Glutamatergic neuron (in vitro differentiated cells): ENCODE data around the gene ALX3. TPM values are rescaled to one million over a fixed set of nuclear protein-coding genes. Genes with fewer than 3 reads are reported as not detected.
"Not testable (repeated sequence)": the region's sequence is repeated elsewhere in the genome, so short reads cannot be mapped to it uniquely, and the experiment has no call there.

Experiments
- DNase-seq: peaks from one replicate; pipeline ENCODE4 v3.0.0; 2022
- H3K27ac Mint-ChIP-seq: one replicate; pipeline ENCODE4 v1.8.0; 2020; ENCODE audit warnings: mild to moderate bottlenecking, mixed read lengths, inconsistent platforms; ENCODE audit not compliant: unreplicated experiment
- H3K27me3 Mint-ChIP-seq: one replicate; pipeline ENCODE4 v1.8.0; 2020; ENCODE audit warnings: mild to moderate bottlenecking, moderate library complexity, mixed read lengths, inconsistent platforms; ENCODE audit not compliant: unreplicated experiment
- H3K36me3 Mint-ChIP-seq: one replicate; pipeline ENCODE4 v1.8.0; 2020; ENCODE audit warnings: mild to moderate bottlenecking, mixed read lengths, inconsistent platforms; ENCODE audit not compliant: unreplicated experiment
- H3K4me1 Mint-ChIP-seq: one replicate; pipeline ENCODE4 v1.8.0; 2020; ENCODE audit warnings: mild to moderate bottlenecking, low read depth, mixed read lengths, inconsistent platforms; ENCODE audit not compliant: unreplicated experiment
- H3K4me3 Mint-ChIP-seq: one replicate; pipeline ENCODE4 v1.8.0; 2020; ENCODE audit warnings: mild to moderate bottlenecking, mixed read lengths, inconsistent platforms; ENCODE audit not compliant: unreplicated experiment
- H3K9me3 Mint-ChIP-seq: one replicate; pipeline ENCODE4 v1.8.0; 2020; ENCODE audit warnings: mild to moderate bottlenecking, moderate library complexity, mixed read lengths, inconsistent platforms; ENCODE audit not compliant: unreplicated experiment
- total RNA-seq: library from RNA; stranded (reverse); fragmentation: NEBNext Ultra II Directional; extraction: Animal tissue kit (Norgen Biotek cat#: 25700); gene quantifications from one replicate; pipeline ENCODE4 v1.2.1, GENCODE V29; 2021; ENCODE audit not compliant: unreplicated experiment
- TF ChIP-seq, protein P1 (sequence below): fragments of 200-600 bp; sonication (generic); IDR thresholded peaks from one replicate; pipeline ENCODE4 v1.5.0; 2021; ENCODE audit not compliant: partially characterized antibody, unreplicated experiment

The ALX3 gene
- total RNA-seq, 1 donor from 2014 or later, result not detected

DNA sequence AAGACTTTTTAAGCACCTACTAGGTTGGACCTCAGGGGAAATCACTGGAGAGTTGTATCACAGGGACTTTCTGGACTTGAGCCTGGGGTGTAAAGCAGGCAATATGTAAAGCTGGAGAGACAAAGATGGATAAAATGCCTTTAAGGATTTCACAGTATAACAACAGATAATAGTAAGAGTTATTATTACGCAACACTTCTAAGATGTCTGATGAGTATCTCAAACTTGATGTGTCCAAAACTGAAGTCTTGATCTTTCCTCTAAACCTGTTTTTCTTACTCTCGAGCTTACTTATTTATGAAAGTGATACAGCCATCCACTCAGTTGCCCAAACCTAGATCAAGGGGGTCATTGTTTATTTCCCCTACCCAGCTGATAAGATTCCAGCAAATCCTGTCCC, 38.1 kb downstream of the ALX3 start:
- no peak overlapping the region for H3K4me3 Mint-ChIP-seq
- no peak overlapping the region for H3K27ac Mint-ChIP-seq
- TF ChIP-seq, protein P1, sequence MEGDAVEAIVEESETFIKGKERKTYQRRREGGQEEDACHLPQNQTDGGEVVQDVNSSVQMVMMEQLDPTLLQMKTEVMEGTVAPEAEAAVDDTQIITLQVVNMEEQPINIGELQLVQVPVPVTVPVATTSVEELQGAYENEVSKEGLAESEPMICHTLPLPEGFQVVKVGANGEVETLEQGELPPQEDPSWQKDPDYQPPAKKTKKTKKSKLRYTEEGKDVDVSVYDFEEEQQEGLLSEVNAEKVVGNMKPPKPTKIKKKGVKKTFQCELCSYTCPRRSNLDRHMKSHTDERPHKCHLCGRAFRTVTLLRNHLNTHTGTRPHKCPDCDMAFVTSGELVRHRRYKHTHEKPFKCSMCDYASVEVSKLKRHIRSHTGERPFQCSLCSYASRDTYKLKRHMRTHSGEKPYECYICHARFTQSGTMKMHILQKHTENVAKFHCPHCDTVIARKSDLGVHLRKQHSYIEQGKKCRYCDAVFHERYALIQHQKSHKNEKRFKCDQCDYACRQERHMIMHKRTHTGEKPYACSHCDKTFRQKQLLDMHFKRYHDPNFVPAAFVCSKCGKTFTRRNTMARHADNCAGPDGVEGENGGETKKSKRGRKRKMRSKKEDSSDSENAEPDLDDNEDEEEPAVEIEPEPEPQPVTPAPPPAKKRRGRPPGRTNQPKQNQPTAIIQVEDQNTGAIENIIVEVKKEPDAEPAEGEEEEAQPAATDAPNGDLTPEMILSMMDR, result no peak
- H3K27me3 Mint-ChIP-seq, result no peaks in the 10 kb centered on the region
- H3K4me1 Mint-ChIP-seq, result peaks cover 12% of the 10 kb centered on the region
- DNase-seq, result no peak
- peaks cover 3% of the 10 kb centered on the region for H3K9me3 Mint-ChIP-seq
- no peaks in the 10 kb centered on the region for H3K36me3 Mint-ChIP-seq

DNA sequence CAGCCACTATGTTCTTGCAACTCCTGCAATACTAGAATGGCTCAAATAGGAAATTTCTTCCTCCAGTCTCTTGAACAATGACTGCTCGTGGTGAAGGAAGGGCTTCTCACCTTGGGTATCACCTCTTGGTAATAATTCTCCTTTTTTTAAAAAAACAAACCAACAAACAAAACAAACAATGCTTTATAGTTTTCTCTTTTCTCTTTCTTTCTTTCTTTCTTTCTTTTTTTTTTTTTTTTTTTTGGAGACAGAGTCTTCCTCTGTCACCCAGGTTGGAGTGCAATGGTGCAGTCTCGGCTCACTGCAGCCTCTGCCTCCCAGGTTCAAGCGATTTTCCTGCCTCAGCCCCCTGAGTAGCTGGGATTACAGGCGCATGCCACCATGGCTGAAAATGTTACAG, 39.8 kb downstream of the ALX3 start:
- not testable (repeated sequence) for DNase-seq, H3K27ac Mint-ChIP-seq, H3K36me3 Mint-ChIP-seq, H3K27me3 Mint-ChIP-seq, H3K4me3 Mint-ChIP-seq, H3K9me3 Mint-ChIP-seq
- peaks cover 11% of the 10 kb centered on the region for H3K4me1 Mint-ChIP-seq

DNA sequence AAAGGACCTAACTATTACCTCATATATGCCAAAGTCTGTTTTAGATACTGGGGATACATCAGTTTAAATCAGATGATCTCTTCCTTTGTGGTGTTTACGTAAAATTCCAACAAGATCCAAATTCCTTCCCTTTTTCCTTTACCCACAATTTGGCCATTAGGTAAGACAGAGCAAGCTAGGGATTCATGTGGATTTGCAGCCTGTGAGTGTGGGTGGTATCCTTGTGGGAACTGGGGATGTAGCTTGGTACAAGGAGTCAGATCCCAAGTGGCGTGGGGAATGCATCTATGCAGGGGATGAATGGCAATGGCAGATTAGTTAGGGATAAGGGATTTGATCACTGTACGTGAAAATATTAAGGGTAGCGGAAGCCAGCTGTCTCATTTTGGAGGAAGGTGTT, 45.9 kb downstream of the ALX3 start:
- peaks cover 5% of the 10 kb centered on the region for H3K36me3 Mint-ChIP-seq
- H3K9me3 Mint-ChIP-seq, result peaks cover 2% of the 10 kb centered on the region
- H3K4me1 Mint-ChIP-seq, result peaks cover under 1% of the 10 kb centered on the region
- H3K27me3 Mint-ChIP-seq, result no peaks in the 10 kb centered on the region
- no peak overlapping the region for H3K27ac Mint-ChIP-seq
- no peak for DNase-seq
- H3K4me3 Mint-ChIP-seq, result no peak overlapping the region
- TF ChIP-seq, protein P1, result no peak

DNA sequence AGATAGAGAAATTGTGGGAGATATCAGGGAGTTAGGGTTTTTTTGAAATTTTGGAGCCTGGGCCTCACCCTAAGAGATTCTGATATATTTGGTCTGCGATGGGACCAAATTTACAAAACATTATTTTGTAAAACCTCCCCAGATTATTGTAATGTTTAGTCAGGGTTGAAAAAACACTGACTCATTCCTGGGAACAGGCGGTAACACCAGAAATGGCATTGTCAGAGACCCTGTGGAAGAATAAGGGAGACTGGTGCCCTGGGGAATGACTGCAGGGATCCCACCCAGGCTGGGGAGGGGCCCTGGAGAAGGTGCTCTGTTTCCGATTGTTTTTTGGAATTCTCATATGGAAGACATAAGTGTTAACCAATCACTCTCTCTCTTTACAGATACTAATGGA, 49.2 kb downstream of the ALX3 start:
- Mint-ChIP-seq H3K9me3 (peaks cover 2% of the 10 kb centered on the region), H3K4me3 (no peak overlapping the region), H3K36me3 (peaks cover 5% of the 10 kb centered on the region), H3K4me1 (no peaks in the 10 kb centered on the region), H3K27ac (no peak overlapping the region), H3K27me3 (no peaks in the 10 kb centered on the region)
- no peak for DNase-seq
- TF ChIP-seq, protein P1, result no peak

DNA sequence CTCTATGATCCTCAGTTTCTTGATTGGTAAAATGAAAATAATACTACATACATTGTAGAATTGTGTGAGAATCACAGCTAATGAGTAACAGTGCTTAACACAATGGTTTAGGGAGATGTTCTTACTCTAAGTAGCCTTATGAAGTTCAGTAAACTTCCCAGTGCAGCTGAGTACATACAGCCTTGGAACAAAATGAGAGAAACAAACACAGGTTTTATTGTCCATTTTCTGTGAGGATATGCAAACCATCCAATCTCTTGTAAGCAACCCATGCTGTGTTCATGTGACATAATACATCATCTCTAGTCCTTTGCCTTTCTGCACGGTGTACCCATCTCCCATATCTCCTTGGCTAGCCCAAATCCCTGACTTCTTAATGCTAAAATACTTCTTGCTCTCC, 50.7 kb downstream of the ALX3 start:
- DNase-seq, result no peak
- Mint-ChIP-seq H3K36me3 (peaks cover 5% of the 10 kb centered on the region), H3K4me3 (no peak overlapping the region), H3K27ac (no peak overlapping the region), H3K27me3 (no peaks in the 10 kb centered on the region), H3K4me1 (no peaks in the 10 kb centered on the region), H3K9me3 (peaks cover 2% of the 10 kb centered on the region)
- TF ChIP-seq, protein P1, result no peak

DNA sequence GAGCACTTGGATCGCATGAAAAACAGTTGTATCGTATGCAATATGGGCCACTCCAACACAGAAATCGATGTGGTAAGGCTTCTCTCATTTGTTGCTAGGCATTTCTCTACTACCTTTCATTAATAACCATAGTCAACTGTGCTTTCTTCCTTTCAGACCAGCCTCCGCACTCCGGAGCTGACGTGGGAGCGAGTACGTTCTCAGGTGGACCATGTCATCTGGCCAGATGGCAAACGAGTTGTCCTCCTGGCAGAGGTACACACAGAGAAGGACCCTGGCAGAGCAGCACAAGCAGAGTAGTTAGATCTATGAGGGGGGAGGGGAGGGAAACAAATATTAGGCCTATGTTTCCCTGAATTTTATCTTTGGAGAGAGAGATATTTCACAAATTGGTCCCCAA, 52.1 kb downstream of the ALX3 start:
- DNase-seq, result no peak
- Mint-ChIP-seq H3K27me3 (no peaks in the 10 kb centered on the region), H3K36me3 (peaks cover 5% of the 10 kb centered on the region), H3K4me1 (no peaks in the 10 kb centered on the region), H3K9me3 (no peaks in the 10 kb centered on the region), H3K27ac (no peak overlapping the region), H3K4me3 (no peak overlapping the region)
- TF ChIP-seq, protein P1, result no peak
